ENCODE results near the gene BCCIP.

The BCCIP gene

GRCh38 chr10:125880719-125881118 lies 57.4 kb downstream of the BCCIP start:
- Mint-ChIP-seq H3K4me3 (no peak overlapping the region), H3K4me1 (peaks cover 20% of the 10 kb centered on the region), H3K27ac (no peak overlapping the region), H3K9me3 (peaks cover 12% of the 10 kb centered on the region), H3K36me3 (ENCODE audit: low read depth) (peaks cover 46% of the 10 kb centered on the region), H3K27me3 (ENCODE audit: low read depth) (no peaks in the 10 kb centered on the region)
- no peak for TF ChIP-seq CTCF (IDR thresholded peaks at IDR 0.05; ENCODE audit: unreplicated experiment in 3 of 3)

GRCh38 chr10:125881192-125881591 lies 57.8 kb downstream of the BCCIP start, which contains the start of gene DHX32:
TSS of gene DHX32 (minus strand) at chr10:125881292. CDS start at chr10:125880824, 468 bp downstream.
- H3K4me1 Mint-ChIP-seq, result peaks cover 20% of the 10 kb centered on the region
- no peak for TF ChIP-seq CTCF (IDR thresholded peaks at IDR 0.05; ENCODE audit: unreplicated experiment in 3 of 3)
- peaks cover 8% of the 10 kb centered on the region for H3K9me3 Mint-ChIP-seq
- no peaks in the 10 kb centered on the region for H3K27me3 Mint-ChIP-seq (ENCODE audit: low read depth)
- no peak within 1 kb of the TSS for H3K27ac Mint-ChIP-seq
- peaks cover 41% of the 10 kb centered on the region for H3K36me3 Mint-ChIP-seq (ENCODE audit: low read depth)
- H3K4me3 Mint-ChIP-seq, result no peak within 1 kb of the TSS

GRCh38 chr10:125882596-125882995 lies 59.2 kb downstream of the BCCIP start:
- Mint-ChIP-seq H3K4me3 (no peak overlapping the region), H3K4me1 (peaks cover 20% of the 10 kb centered on the region), H3K27ac (peak overlapping the region in 1 of 3 experiments; percentile 7), H3K36me3 (ENCODE audit: low read depth) (peaks cover 29% of the 10 kb centered on the region), H3K27me3 (ENCODE audit: low read depth) (no peaks in the 10 kb centered on the region), H3K9me3 (peaks cover 5% of the 10 kb centered on the region)
- TF ChIP-seq CTCF (IDR thresholded peaks at IDR 0.05; ENCODE audit: unreplicated experiment in 3 of 3), result no peak

GRCh38 chr10:125883211-125883610 lies 59.9 kb downstream of the BCCIP start:
- no peak overlapping the region for H3K4me3 Mint-ChIP-seq
- no peak for TF ChIP-seq CTCF (IDR thresholded peaks at IDR 0.05; ENCODE audit: unreplicated experiment in 3 of 3)
- H3K4me1 Mint-ChIP-seq, result peaks cover 20% of the 10 kb centered on the region
- H3K9me3 Mint-ChIP-seq, result no peaks in the 10 kb centered on the region
- peaks cover 23% of the 10 kb centered on the region for H3K36me3 Mint-ChIP-seq (ENCODE audit: low read depth)
- no peak overlapping the region for H3K27ac Mint-ChIP-seq
- no peaks in the 10 kb centered on the region for H3K27me3 Mint-ChIP-seq (ENCODE audit: low read depth)

Measured in nephron (organoid).